Measurements from ENCODE around the gene WBP1. TPM values are rescaled to one million over a fixed set of nuclear protein-coding genes. Genes with fewer than 3 reads are reported as not detected.
"Not testable (repeated sequence)": the region's sequence is repeated elsewhere in the genome, so short reads cannot be mapped to it uniquely, and the experiment has no call there.

Gene WBP1
- total RNA-seq, 2 donors from 2014 or later, result 43.0 to 57.4 TPM

DNA sequence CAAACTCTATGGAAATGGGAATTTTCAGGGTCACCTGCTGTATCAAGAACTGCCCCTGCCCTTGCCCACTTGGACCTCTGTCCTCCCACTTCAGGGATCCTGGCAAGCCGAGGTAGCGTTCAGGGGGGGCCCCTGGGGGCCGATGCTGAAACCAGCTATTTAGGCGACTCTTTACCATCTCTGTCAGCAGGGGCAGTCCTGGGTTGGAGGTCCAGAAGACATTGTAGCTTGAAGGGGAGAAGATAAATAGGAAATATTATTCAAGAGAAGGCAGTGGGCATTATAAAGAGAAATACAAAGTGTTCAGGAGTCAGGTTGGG is 4.5 kb downstream of the WBP1 start:
- Histone ChIP-seq H3K9me3 (no peaks in the 10 kb centered on the region), H3K4me3 (no peak overlapping the region), H3K36me3 (peaks cover 19% of the 10 kb centered on the region), H3K27ac (no peak overlapping the region), H3K27me3 (no peaks in the 10 kb centered on the region), H3K4me1 (peaks cover 0 to 28% of the 10 kb centered on the region in 2 donors)
- no peak for TF ChIP-seq CTCF (IDR thresholded peaks at IDR 0.05)
- DNase-seq (ENCODE audit: low spot score), result no peak

DNA sequence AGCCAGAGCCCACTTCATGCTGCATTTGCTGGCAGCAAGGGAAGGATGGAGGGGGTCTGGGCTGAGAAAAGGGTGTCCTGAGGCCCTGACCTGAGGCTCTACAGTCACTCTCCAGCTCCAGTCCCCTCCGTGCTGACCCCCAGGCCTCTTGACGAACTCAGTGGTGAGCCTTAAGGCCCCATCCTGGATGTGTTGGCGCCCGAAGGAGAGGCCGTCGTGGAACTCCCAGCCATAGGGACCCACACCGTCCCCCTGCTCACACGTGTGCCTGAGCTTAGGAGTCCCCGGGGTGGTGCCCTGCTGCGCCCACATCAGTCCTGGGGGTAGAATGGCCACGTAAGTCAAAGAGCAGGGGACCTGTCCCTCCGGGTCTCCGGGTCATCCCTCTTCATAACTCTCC is 6.2 kb downstream of the WBP1 start:
- DNase-seq (ENCODE audit: low spot score), result no peak
- Histone ChIP-seq H3K9me3 (no peaks in the 10 kb centered on the region), H3K4me3 (peak overlapping the region; percentile 93 to 94), H3K36me3 (peaks cover 19% of the 10 kb centered on the region), H3K4me1 (peaks cover 0 to 18% of the 10 kb centered on the region in 2 donors), H3K27ac (peak overlapping the region; percentile 84 to 86), H3K27me3 (no peaks in the 10 kb centered on the region)
- no peak for TF ChIP-seq CTCF (IDR thresholded peaks at IDR 0.05)

- not testable (repeated sequence) for H3K27me3 ChIP-seq; H3K27ac ChIP-seq; H3K9me3 ChIP-seq; H3K4me3 ChIP-seq; DNase-seq (ENCODE audit: low spot score)
- H3K36me3 ChIP-seq, result peaks cover 15% of the 10 kb centered on the region
- peaks cover 0 to 24% of the 10 kb centered on the region in 2 donors for H3K4me1 ChIP-seq
Observed at GRCh38 chr2:74470742-74471141, 12.5 kb downstream of the WBP1 start.

DNA sequence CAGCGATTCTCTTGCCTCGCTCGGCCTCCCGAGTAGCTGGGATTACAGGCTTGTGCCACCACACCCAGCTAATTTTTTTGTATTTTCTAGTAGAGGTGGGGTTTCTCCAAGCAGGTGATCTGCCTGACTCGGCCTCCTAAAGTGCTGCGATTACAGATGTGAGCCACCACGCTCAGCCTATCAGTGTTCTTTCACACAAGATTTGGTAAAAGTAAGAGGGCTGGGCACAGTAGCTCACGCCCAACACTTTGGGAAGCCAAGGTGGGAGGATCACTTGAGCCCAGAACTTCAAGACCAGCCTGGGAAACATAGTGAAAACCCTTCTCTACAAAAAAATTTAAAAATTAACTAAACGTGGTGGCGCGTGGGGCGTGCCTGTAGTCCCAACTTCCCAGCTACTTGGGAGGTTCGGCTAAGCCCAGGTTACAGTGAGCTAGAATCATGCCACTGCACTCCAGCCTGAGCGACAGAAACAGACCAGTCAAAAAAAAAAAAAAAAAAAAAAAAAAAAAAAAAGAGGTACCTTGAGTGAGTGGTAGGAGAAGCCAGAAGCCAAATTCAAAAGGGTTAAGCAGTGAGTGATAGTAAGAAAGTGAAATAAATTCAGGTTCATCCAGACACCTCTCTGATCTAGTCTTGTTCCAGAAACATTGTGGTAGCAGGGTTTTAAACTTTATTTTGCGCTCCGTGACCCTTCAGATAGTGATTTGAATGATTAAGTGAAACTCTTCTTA is 13.3 kb downstream of the WBP1 start:
- TF ChIP-seq CTCF (IDR thresholded peaks at IDR 0.05), result no peak
- Histone ChIP-seq H3K4me1 (peaks cover 0 to 20% of the 10 kb centered on the region in 2 donors), H3K4me3 (peak overlapping the region; percentile 66 to 68), H3K9me3 (no peaks in the 10 kb centered on the region), H3K27ac (peak overlapping the region; percentile 79 to 90), H3K27me3 (no peaks in the 10 kb centered on the region), H3K36me3 (peaks cover 15% of the 10 kb centered on the region)
- DNase-seq (ENCODE audit: low spot score), result no peak

DNA sequence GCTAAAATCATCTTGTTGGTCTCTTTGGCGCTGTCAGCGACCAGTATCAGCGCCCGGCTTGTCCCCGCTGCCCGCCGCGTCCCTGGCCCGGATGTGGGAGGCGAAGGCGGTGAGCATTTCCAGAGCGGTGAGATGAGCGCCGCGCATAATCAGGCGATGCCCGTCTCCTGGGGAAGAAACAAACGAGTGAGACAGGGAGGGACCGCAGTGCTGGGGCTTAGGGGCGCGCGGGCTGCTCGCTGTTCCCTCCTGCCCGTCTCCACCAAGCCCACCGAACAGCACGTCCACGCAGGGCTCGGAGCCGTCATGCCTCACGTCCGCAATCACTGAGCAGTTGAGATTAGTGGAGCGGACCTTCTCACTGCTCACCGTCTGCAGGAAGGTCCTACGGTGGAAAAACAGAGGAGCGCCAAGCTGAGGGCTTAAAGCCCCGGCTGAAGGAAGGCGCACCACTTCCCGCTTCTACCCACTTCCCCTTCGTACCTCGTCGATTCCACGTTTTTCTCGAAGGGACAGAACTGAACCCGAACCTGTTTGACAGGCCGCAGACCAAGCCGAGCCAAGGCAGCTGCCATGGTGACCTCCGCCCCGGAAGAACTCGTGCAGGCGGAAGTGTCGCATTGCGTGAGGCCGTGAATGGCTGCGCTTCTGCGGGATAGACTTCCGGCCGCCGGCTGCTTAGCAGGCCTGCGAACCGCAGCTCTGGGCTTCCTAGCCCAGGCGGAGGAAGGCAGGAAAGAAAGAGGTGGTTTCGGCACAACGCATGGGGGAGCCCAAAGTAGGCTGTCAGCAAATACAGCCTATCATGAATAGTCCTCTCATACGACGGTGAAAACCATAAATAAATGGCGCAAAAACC is 14.1 kb downstream of the WBP1 start, which contains the start of gene MRPL53:
MRPL53 (minus strand) TSS at position 595 of the 859 bp plus-strand sequence; CDS start at position 575, 20 bp downstream.
- Histone ChIP-seq H3K27ac (peak within 1 kb of the TSS; percentile 79 to 90), H3K4me3 (peak within 1 kb of the TSS; percentile 66 to 68), H3K9me3 (no peaks in the 10 kb centered on the region), H3K27me3 (no peaks in the 10 kb centered on the region), H3K4me1 (peaks cover 0 to 20% of the 10 kb centered on the region in 2 donors), H3K36me3 (peaks cover 15% of the 10 kb centered on the region)
- peak; percentile 94 for DNase-seq (ENCODE audit: low spot score)
- TF ChIP-seq CTCF (IDR thresholded peaks at IDR 0.05), result no peak

DNA sequence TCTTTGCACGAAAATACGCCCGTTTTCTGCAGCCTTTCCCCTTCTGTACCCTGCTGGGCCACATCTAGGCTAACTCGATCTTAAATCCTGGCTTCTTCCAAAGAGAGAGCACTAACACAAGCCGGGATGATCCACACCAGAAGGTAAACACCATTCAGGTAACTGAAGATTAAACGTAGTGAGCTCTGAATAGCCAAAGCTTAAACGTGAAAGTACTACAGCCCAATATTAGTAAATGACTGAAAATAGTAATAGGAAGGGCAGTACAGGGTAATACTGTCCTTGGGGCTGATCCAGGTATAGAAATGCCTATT is 14.7 kb downstream of the WBP1 start:
- Histone ChIP-seq H3K9me3 (no peaks in the 10 kb centered on the region), H3K27ac (peak overlapping the region; percentile 79 to 90), H3K4me1 (peaks cover 0 to 20% of the 10 kb centered on the region in 2 donors), H3K36me3 (peaks cover 15% of the 10 kb centered on the region), H3K27me3 (no peaks in the 10 kb centered on the region), H3K4me3 (peak overlapping the region; percentile 66 to 68)
- no peak for TF ChIP-seq CTCF (IDR thresholded peaks at IDR 0.05)
- DNase-seq (ENCODE audit: low spot score), result no peak
